OCI-LY1 (cell line): Measurements from ENCODE around the gene NOTCH2.

Source experiments
- H2AFZ ChIP-seq: fragments of 200-600 bp; sonication (generic), shearing (Covaris generic); 2 replicates; pipeline ENCODE4 v1.6.0; 2014; ENCODE audit warnings: antibody characterized with exemption, mild to moderate bottlenecking, low read length
- H3F3A ChIP-seq: fragments of 200-600 bp; sonication (generic), shearing (Covaris generic); 2 replicates; pipeline ENCODE4 v1.6.0; 2014; ENCODE audit warnings: mild to moderate bottlenecking, antibody characterized with exemption, low read length, moderate library complexity; ENCODE audit not compliant: insufficient read depth
- H3K27ac ChIP-seq: fragments of 200-600 bp; sonication (generic); 2 replicates; pipeline ENCODE4 v1.5.1; 2014; ENCODE audit warnings: low read length, mixed run types, mild to moderate bottlenecking, low read depth; ENCODE audit not compliant: poor library complexity, severe bottlenecking
- H3K27me3 ChIP-seq: fragments of 200-600 bp; sonication (generic); 2 replicates; pipeline ENCODE4 v1.6.0; 2014; ENCODE audit warnings: antibody characterized with exemption, mild to moderate bottlenecking, low read length, moderate library complexity; ENCODE audit not compliant: insufficient read depth
- H3K36me3 ChIP-seq: fragments of 200-600 bp; sonication (generic); 2 replicates; pipeline ENCODE4 v1.6.1; 2014; ENCODE audit warnings: mild to moderate bottlenecking, antibody characterized with exemption, low read length, moderate library complexity, mixed read lengths; ENCODE audit not compliant: insufficient read depth
- H3K4me1 ChIP-seq: fragments of 200-600 bp; sonication (generic); 2 replicates; pipeline ENCODE4 v1.5.1; 2014; ENCODE audit warnings: mild to moderate bottlenecking, low read length, moderate library complexity; ENCODE audit not compliant: insufficient read depth, severe bottlenecking
- H3K4me2 ChIP-seq: fragments of 200-600 bp; sonication (generic), shearing (Covaris generic); 2 replicates; pipeline ENCODE4 v1.6.1; 2014; ENCODE audit warnings: low read length
- H3K4me3 ChIP-seq: fragments of 200-600 bp; sonication (generic); 2 replicates; pipeline ENCODE4 v1.5.1; 2014; ENCODE audit warnings: low read length, low read depth, mild to moderate bottlenecking, mixed read lengths; ENCODE audit not compliant: poor library complexity, severe bottlenecking
- H3K79me2 ChIP-seq: fragments of 200-600 bp; shearing (Covaris generic); 2 replicates; pipeline ENCODE4 v1.6.1; 2016; ENCODE audit warnings: mixed run types, low read length, mixed read lengths; ENCODE audit not compliant: insufficient read depth
- H3K9ac ChIP-seq: fragments of 200-600 bp; sonication (generic), shearing (Covaris generic); 2 replicates; pipeline ENCODE4 v1.6.1; 2014; ENCODE audit warnings: mild to moderate bottlenecking, low read length, mixed read lengths
- H3K9me2 ChIP-seq: fragments of 200-600 bp; sonication (generic), shearing (Covaris generic); 2 replicates; pipeline ENCODE4 v1.6.1; 2014; ENCODE audit warnings: low read depth, mild to moderate bottlenecking, low read length, mixed read lengths
- H3K9me3 ChIP-seq: fragments of 200-600 bp; shearing (Covaris generic); 2 replicates; pipeline ENCODE4 v1.6.1; 2014; ENCODE audit warnings: low read length, mixed read lengths
- H4K20me1 ChIP-seq: fragments of 200-600 bp; sonication (generic), shearing (Covaris generic); 2 replicates; pipeline ENCODE4 v1.6.0; 2016; ENCODE audit warnings: mild to moderate bottlenecking, low read length; ENCODE audit not compliant: insufficient read depth
- EZH2 ChIP-seq: fragments of 200-600 bp; sonication (generic), shearing (Covaris generic); IDR thresholded peaks from 2 replicates; pipeline ENCODE4 v1.8.0; 2017; ENCODE audit warnings: borderline replicate concordance, mixed run types, mild to moderate bottlenecking, antibody characterized with exemption, low read length, moderate library complexity, mixed read lengths
- TF ChIP-seq, protein P1 (sequence below): fragments of 200-600 bp; sonication (generic), shearing (Covaris generic); IDR thresholded peaks from 2 replicates; pipeline ENCODE4 v1.5.1; 2017; ENCODE audit warnings: mild to moderate bottlenecking, antibody characterized with exemption, low read length, moderate library complexity, mixed read lengths

The NOTCH2 gene

GRCh38 chr1:119946724-119947123, 122.7 kb downstream of the NOTCH2 start:
- Histone ChIP-seq H2AFZ (no peak overlapping the region), H3K9me2 (no peaks in the 10 kb centered on the region)

DNA sequence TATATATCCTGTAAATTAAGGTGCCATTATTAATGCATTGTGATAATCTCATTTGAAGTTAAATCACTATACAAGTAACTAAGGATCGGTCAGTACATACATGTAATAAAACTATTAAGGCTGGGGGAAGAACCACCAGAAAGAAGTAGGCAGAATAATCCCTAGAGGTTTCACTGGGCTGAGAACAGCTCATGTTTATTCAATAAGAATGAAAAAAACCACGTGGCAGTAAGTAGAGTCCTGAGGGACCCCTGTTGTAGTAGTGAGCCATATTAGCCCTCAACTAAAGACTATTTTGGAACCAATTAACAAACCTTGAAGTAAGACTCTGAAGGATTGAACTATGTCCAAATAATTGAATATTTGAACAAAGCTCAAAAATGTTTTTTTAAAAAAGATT, 126.2 kb downstream of the NOTCH2 start:
- no peak overlapping the region for H3K4me3 ChIP-seq
- no peaks in the 10 kb centered on the region for H4K20me1 ChIP-seq
- no peak overlapping the region for H3K27ac ChIP-seq
- no peak overlapping the region for H3K9ac ChIP-seq
- no peak overlapping the region for H2AFZ ChIP-seq
- no peaks in the 10 kb centered on the region for H3K27me3 ChIP-seq
- H3F3A ChIP-seq: no peaks in the 10 kb centered on the region
- H3K79me2 ChIP-seq: no peaks in the 10 kb centered on the region
- no peaks in the 10 kb centered on the region for H3K4me1 ChIP-seq
- peaks cover 22% of the 10 kb centered on the region for H3K36me3 ChIP-seq
- no peaks in the 10 kb centered on the region for H3K9me3 ChIP-seq
- no peak overlapping the region for H3K4me2 ChIP-seq
- TF ChIP-seq, protein P1, sequence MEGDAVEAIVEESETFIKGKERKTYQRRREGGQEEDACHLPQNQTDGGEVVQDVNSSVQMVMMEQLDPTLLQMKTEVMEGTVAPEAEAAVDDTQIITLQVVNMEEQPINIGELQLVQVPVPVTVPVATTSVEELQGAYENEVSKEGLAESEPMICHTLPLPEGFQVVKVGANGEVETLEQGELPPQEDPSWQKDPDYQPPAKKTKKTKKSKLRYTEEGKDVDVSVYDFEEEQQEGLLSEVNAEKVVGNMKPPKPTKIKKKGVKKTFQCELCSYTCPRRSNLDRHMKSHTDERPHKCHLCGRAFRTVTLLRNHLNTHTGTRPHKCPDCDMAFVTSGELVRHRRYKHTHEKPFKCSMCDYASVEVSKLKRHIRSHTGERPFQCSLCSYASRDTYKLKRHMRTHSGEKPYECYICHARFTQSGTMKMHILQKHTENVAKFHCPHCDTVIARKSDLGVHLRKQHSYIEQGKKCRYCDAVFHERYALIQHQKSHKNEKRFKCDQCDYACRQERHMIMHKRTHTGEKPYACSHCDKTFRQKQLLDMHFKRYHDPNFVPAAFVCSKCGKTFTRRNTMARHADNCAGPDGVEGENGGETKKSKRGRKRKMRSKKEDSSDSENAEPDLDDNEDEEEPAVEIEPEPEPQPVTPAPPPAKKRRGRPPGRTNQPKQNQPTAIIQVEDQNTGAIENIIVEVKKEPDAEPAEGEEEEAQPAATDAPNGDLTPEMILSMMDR: no peak
- no peak for TF ChIP-seq EZH2
- no peaks in the 10 kb centered on the region for H3K9me2 ChIP-seq

More at GRCh38 chr1:119946724-119947123, 122.7 kb downstream of the NOTCH2 start:
- no peak overlapping the region for H3K4me3 ChIP-seq
- H3K27me3 ChIP-seq: no peaks in the 10 kb centered on the region
- peaks cover 13% of the 10 kb centered on the region; the same call in 1 of the 2 replicates for H3K36me3 ChIP-seq
- H4K20me1 ChIP-seq: no peaks in the 10 kb centered on the region
- H3K9ac ChIP-seq: no peak overlapping the region
- no peaks in the 10 kb centered on the region for H3K4me1 ChIP-seq
- no peak overlapping the region for H3K4me2 ChIP-seq
- H3F3A ChIP-seq: no peaks in the 10 kb centered on the region
- H3K9me3 ChIP-seq: no peaks in the 10 kb centered on the region
- no peaks in the 10 kb centered on the region for H3K79me2 ChIP-seq
- TF ChIP-seq, protein P1: no peak
- no peak overlapping the region for H3K27ac ChIP-seq

GRCh38 chr1:119941392-119941791, 128.1 kb downstream of the NOTCH2 start:
- no peaks in the 10 kb centered on the region for H3K9me3 ChIP-seq

More at GRCh38 chr1:119941392-119941791, 128.1 kb downstream of the NOTCH2 start:
- Histone ChIP-seq H3K4me1 (no peaks in the 10 kb centered on the region), H2AFZ (no peak overlapping the region), H3K4me3 (no peak overlapping the region), H3K27ac (no peak overlapping the region), H3F3A (no peaks in the 10 kb centered on the region), H4K20me1 (no peaks in the 10 kb centered on the region), H3K36me3 (peaks cover 33% of the 10 kb centered on the region), H3K27me3 (no peaks in the 10 kb centered on the region), H3K9ac (no peak overlapping the region), H3K9me2 (no peaks in the 10 kb centered on the region), H3K4me2 (no peak overlapping the region), H3K79me2 (no peaks in the 10 kb centered on the region)
- TF ChIP-seq, protein P1: no peak
- no peak for TF ChIP-seq EZH2
